Prostate gland (tissue), 2 donors: ENCODE measurements around the gene CERKL.

Experiments
- POLR2A ChIP-seq: fragments of 450-650 bp; IDR thresholded peaks from one replicate; pipeline ENCODE4 v1.6.1; 2016; ENCODE audit warnings: antibody characterized with exemption, mild to moderate bottlenecking
- POLR2AphosphoS5 ChIP-seq: sonication (generic); formaldehyde crosslinking; IDR thresholded peaks from one replicate; pipeline ENCODE4 v1.6.1; 2017; ENCODE audit warnings: antibody characterized with exemption
- TF ChIP-seq, protein P1 (sequence below), 4 experiments: fragments of 200-600 bp in 2 of 4; fragments of 450-650 bp in 2 of 4; sonication (generic) in 2 of 4; IDR thresholded peaks; 1 replicate in 3 of 4; 2 replicates in 1 of 4; pipeline ENCODE4 v1.5.1; 2016 to 2019; ENCODE audit warnings: antibody characterized with exemption in 4 of 4, mild to moderate bottlenecking in 2 of 4, moderate library complexity in 2 of 4

DNA sequence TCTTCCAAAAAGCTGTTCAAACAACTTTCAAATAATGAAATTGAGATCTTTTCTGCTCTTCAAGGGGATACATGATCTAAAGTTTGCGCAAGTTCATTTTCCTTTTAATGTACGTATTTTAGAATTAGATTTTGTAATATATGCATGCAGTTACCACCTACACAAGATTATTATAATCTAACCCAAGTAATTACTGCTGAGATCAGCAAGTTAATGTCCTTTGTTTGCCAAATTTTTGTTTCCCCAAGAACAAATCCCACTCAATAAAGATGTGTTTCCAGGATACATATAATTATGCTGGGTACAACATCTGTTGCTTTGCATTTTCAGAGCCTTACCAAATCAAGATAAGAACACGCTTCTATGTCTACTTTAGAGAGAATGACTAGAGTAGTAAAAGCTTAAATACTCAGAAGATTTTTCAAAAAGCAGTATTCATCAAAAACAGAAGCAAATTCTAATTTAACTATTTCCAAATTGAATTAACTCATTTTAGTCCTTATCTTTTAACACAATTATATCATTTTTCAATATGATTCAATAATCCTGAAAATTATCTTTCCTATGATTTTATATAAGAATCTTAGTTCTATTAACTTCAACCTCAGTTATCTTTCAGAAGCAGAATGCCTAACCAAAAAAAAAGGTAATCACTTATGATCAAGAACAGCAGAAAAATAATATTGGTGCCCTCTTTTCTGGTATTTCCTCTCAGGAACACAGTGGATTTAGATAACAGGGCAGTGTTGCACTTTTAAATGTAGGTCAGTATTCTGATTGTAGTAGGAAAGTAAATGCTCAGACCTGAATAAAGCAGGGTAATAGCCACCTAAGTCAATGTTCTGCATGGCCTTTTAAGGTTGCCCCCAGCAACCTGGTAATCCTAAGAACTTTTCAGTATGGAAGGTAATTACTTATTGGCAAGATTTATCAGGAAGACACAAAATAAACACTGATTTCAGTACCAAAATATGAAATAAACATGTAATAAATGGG lies 28.0 kb downstream of the CERKL start:
- TF ChIP-seq POLR2A (no peak), POLR2AphosphoS5 (no peak)
- TF ChIP-seq, protein P1, sequence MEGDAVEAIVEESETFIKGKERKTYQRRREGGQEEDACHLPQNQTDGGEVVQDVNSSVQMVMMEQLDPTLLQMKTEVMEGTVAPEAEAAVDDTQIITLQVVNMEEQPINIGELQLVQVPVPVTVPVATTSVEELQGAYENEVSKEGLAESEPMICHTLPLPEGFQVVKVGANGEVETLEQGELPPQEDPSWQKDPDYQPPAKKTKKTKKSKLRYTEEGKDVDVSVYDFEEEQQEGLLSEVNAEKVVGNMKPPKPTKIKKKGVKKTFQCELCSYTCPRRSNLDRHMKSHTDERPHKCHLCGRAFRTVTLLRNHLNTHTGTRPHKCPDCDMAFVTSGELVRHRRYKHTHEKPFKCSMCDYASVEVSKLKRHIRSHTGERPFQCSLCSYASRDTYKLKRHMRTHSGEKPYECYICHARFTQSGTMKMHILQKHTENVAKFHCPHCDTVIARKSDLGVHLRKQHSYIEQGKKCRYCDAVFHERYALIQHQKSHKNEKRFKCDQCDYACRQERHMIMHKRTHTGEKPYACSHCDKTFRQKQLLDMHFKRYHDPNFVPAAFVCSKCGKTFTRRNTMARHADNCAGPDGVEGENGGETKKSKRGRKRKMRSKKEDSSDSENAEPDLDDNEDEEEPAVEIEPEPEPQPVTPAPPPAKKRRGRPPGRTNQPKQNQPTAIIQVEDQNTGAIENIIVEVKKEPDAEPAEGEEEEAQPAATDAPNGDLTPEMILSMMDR (IDR thresholded peaks at IDR 0.05) = no peak
